Stomach (tissue), 9 donors: ENCODE measurements around the gene KRT222. TPM values are rescaled to one million over a fixed set of nuclear protein-coding genes. Genes with fewer than 3 reads are reported as not detected.
A peak's percentile ranks its signal among the peaks of the same experiment; 100 is the strongest.

Experiments
- DNase-seq, 2 donors: peaks; one replicate each; pipeline versions ENCODE4 v3.0.0 to v3.0.0-alpha.2; 2013 to 2019
- H3K27ac ChIP-seq, 5 donors: fragments of 200-600 bp in 4 of 5; sonication (generic) in 4 of 5; one replicate each; pipeline ENCODE4 v1.5.1; 2013 to 2019; ENCODE audit warnings: mild to moderate bottlenecking in 1 of 5, moderate library complexity in 1 of 5
- H3K27me3 ChIP-seq, 3 donors: fragments of 200-600 bp; sonication (generic); one replicate each; pipeline ENCODE4 v1.5.1; 2017 to 2019; ENCODE audit warnings: mixed run types in 1 of 3
- H3K36me3 ChIP-seq, 4 donors: fragments of 200-600 bp; sonication (generic); 1 replicate in 3 of 4; 2 replicates in 1 of 4; pipeline ENCODE4 v1.5.1; 2016 to 2019
- H3K4me1 ChIP-seq, 4 donors: fragments of 200-600 bp; sonication (generic); one replicate each; pipeline ENCODE4 v1.5.1; 2016 to 2019
- H3K4me3 ChIP-seq, 4 donors: fragments of 200-600 bp; sonication (generic) in 3 of 4; one replicate each; pipeline ENCODE4 v1.5.1; 2016 to 2019; ENCODE audit warnings: mild to moderate bottlenecking in 1 of 4
- H3K9me3 ChIP-seq, 4 donors: fragments of 200-600 bp; sonication (generic); one replicate each; pipeline ENCODE4 v1.5.1; 2016 to 2019
- CTCF ChIP-seq, 7 experiments: fragments of 450-650 bp in 4 of 7; fragments of 200-600 bp in 3 of 7; sonication (generic) in 3 of 7; IDR thresholded peaks; one replicate each; pipeline ENCODE4 v1.5.1; 2016 to 2019; ENCODE audit warnings: antibody characterized with exemption in 7 of 7, control low read depth in 2 of 7, mild to moderate bottlenecking in 1 of 7
- EP300 ChIP-seq: sonication (generic); formaldehyde crosslinking; IDR thresholded peaks from one replicate; pipeline ENCODE4 v1.6.1; 2017; ENCODE audit warnings: antibody characterized with exemption
- POLR2A ChIP-seq, 4 donors: fragments of 450-650 bp; IDR thresholded peaks; one replicate each; pipeline ENCODE4 v1.6.1; 2016; ENCODE audit warnings: antibody characterized with exemption in 4 of 4, control low read depth in 2 of 4, mild to moderate bottlenecking in 1 of 4, moderate library complexity in 1 of 4
- POLR2AphosphoS5 ChIP-seq, 3 donors: sonication (generic); formaldehyde crosslinking; IDR thresholded peaks; one replicate each; pipeline ENCODE4 v1.6.1; 2016; ENCODE audit warnings: antibody characterized with exemption in 3 of 3
- WGBS, 5 donors: extraction: QIAGEN DNeasy Blood & Tissue Kit in 3 of 5; methylation state at CpG; one replicate each; pipeline versions ENCODE4 v1.1.5 to v1.1.7; 2013 to 2018; 5-methylcytosine and 5-hydroxymethylcytosine counted together
- intact Hi-C: fragments of 100-400 bp; cut with DNase I; formaldehyde crosslinking; loops from one replicate; pipeline ENCODE4 v1.15.1; 2023; ENCODE audit warnings: low total_unique reads
- polyA plus RNA-seq, 3 donors: library from polyadenylated mRNA; stranded (reverse); fragments of 200-250 nt; gene quantifications; one replicate each; pipeline ENCODE4 v1.2.3, GENCODE V29; 2013
- total RNA-seq, 5 donors: library from RNA; depleted of rRNA; stranded (reverse); fragments of >200 nt; gene quantifications; one replicate each; pipeline versions ENCODE4 v1.1.0 to v1.2.3, GENCODE V29; 2014 to 2016
- donor health status: healthy with polysubstance abuse.
- donor health status: Bipolar disorder and iron deficiency.
- donor health status: healthy.

The KRT222 gene
- total and polyA plus RNA-seq, 8 donors = 0.33 to 2.8 (median 0.83) TPM; not detected in 4

DNA sequence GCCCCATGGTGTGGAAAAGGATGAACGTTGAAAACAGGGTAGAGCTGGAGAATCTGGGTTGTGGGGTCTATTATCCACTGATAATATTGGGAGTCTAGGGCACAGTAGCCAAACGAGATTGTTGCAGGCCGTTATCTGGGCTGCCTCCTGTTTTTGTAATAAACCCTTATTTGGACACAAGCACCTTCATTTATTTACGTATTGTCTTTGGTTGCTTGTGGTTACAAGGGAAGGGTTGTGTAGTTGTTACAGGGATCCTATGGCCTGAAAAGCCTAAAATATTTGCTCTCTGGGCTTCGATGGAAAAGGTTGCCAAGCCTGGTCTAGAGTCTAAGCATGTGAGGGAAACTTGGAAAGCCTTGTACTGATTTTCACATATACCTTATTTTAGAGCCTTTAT, 13.0 kb downstream of the KRT222 start:
- 48 to 67% (median 57%) methylated on average over 5 of the region's 5 CpGs for WGBS, 5 donors

GRCh38 chr17:40648384-40648968, 16.5 kb downstream of the KRT222 start:
- Histone ChIP-seq H3K4me3 (peak overlapping the region; percentile 65 to 91 (median 85)), H3K4me1 (peaks cover 21 to 47% (median 36%) of the 10 kb centered on the region in 4 donors), H3K9me3 (no peaks in the 10 kb centered on the region), H3K27ac (peak overlapping the region; percentile 92 to 99 (median 97)), H3K36me3 (peaks cover 0 to 19% (median 16%) of the 10 kb centered on the region in 4 donors), H3K27me3 (no peaks in the 10 kb centered on the region)
- WGBS, 5 donors = 2 to 4% (median 3%) methylated on average over 25 to 28 of the region's 28 CpGs
- DNase-seq = peak in 1 of 2 donors; percentile 37
- intact Hi-C loops = no loop called here
- TF ChIP-seq POLR2AphosphoS5 (IDR thresholded peaks at IDR 0.05) (no peak), CTCF (IDR thresholded peaks at IDR 0.05) (no peak), POLR2A (IDR thresholded peaks at IDR 0.05) (no peak), EP300 (no peak)

More for the DNA sequence above, 13.0 kb downstream of the KRT222 start:
- TF ChIP-seq POLR2A (IDR thresholded peaks at IDR 0.05) (no peak), CTCF (IDR thresholded peaks at IDR 0.05) (no peak)
- H3K27me3 ChIP-seq = no peaks in the 10 kb centered on the region
- no peak for DNase-seq
- no peak overlapping the region for H3K27ac ChIP-seq
- no peak overlapping the region for H3K4me3 ChIP-seq
- no peaks in the 10 kb centered on the region for H3K36me3 ChIP-seq
- intact Hi-C loops = no loop called here
- H3K9me3 ChIP-seq = no peaks in the 10 kb centered on the region
- H3K4me1 ChIP-seq = peaks cover 9 to 15% (median 12%) of the 10 kb centered on the region in 4 donors

- Histone ChIP-seq H3K36me3 (peaks cover 0 to 25% (median 23%) of the 10 kb centered on the region in 4 donors), H3K4me3 (peak within 1 kb of the TSS; percentile 65 to 91 (median 85)), H3K27me3 (no peaks in the 10 kb centered on the region), H3K27ac (peak within 1 kb of the TSS; percentile 92 to 99 (median 97)), H3K4me1 (peaks cover 21 to 53% (median 39%) of the 10 kb centered on the region in 4 donors), H3K9me3 (no peaks in the 10 kb centered on the region)
- peak; percentile 65 to 88 for DNase-seq
- TF ChIP-seq POLR2AphosphoS5 (IDR thresholded peaks at IDR 0.05) (peak in 1 of 3 donors; percentile 34), CTCF (IDR thresholded peaks at IDR 0.05) (no peak)
- intact Hi-C loops = no loop called here
- WGBS, 5 donors = 0 to 1% (median 0%) methylated on average over 58 to 64 of the region's 64 CpGs
Observed at GRCh38 chr17:40647624-40648383, 17.2 kb downstream of the KRT222 start, which contains the start of gene SMARCE1. Gene SMARCE1 (minus strand): TSS chr17:40647818. CDS start chr17:40645802, 2,016 bp downstream.

DNA sequence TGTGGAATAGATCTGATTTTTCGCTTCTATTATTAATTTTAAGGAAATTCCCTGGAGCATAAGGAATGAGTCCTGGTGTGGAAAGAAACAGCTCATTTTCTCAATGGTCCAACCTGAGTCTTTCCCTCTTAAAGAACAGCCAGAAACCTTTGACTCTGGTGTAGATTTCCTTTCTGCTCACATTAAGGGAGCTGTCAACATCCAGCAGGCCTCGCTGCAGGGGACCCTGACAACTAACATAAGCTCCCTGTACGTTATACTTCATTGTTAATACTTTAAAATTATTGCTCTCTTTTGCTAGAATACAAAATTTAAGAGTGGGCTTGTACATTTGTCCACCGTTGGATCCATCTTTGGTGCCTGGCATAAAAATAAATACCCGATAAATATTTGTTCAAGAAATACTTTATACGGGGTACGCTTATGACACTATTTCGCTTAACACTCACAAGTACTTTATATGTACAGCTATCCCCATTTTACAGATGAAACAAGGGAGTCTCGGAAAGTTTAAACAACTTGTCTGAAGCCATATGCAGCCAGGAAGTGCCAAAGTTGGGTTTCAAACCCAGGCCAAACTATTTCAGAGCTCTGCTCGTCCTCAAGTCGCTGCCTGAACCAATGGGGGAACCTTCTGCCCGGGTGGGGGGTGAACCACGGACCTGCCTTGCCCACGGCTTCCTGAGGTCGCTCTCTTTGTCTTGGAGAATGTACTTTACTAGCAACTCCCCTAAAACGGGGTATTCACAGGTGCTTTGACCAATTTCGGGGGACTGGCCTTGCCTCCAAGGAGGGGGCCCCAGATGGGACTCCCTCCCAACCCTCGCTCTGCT, 18.0 kb downstream of the KRT222 start:
- no peaks in the 10 kb centered on the region for H3K27me3 ChIP-seq
- peak overlapping the region; percentile 92 to 99 (median 97) for H3K27ac ChIP-seq
- H3K4me1 ChIP-seq = peaks cover 21 to 57% (median 39%) of the 10 kb centered on the region in 4 donors
- H3K9me3 ChIP-seq = no peaks in the 10 kb centered on the region
- WGBS, 5 donors = 6 to 11% (median 8%) methylated on average over 14 to 18 of the region's 18 CpGs
- TF ChIP-seq EP300 (no peak), CTCF (IDR thresholded peaks at IDR 0.05) (no peak), POLR2A (IDR thresholded peaks at IDR 0.05) (no peak), POLR2AphosphoS5 (IDR thresholded peaks at IDR 0.05) (no peak)
- peaks cover 5 to 33% (median 31%) of the 10 kb centered on the region in 4 donors for H3K36me3 ChIP-seq
- DNase-seq = no peak
- H3K4me3 ChIP-seq = peak overlapping the region; percentile 65 to 91 (median 85)
- intact Hi-C loops = no loop called here
